Activated CD8-positive, alpha-beta memory T cell treated with anti-CD3 and anti-CD28 coated beads, Interleukin-2, amount 50 U/mL, for 48 hours (primary cell): ENCODE data around the gene TENT4A.

Experiments
- DNase-seq: peaks from one replicate; pipeline ENCODE4 v3.0.0-alpha.2; 2020

TENT4A gene

DNA sequence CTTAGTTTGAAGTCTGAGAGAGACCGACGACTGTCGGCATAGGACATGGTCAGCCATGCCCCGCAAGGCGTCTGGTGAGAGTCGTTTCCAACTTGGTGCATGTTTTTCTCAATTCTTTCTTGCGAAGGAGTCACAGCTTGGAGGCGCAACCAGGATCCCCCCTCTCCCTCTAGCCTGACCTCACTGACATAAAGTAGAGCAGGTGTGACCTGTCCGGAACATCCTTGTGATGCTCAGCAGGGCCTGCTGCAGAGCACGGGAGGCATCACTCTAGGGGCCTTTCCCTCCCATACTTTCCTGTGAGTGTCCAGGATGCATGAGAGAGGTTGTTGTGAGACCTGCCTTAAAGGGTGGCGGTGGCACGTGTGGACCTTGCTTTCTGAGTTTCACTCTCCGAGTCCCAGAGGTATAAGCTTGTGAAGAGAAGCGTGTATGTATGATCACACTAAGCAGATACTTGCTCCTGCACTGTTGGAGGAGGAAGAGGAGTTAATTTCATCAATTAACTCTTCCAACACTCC lies 5.0 kb downstream of the TENT4A start:
- no peak for DNase-seq

DNA sequence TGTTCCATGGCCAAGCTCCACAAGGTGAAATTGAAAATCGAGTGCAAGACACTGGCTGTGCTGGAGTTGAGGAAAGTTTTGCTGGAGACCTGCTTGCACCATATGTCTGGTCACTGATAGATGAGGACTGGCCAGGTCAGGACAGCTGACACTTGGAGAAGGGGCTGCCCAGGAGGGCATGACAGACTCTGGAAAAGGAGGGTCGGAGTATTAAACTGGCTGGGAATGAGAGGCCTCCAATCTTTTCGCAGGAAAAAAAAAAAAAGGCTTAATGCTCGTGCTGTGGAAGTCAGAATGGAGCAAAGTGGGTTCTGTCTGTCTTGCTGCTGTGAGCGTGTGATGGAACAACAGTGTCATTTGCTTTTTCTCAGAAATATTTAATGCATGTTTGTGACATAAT lies 5.5 kb downstream of the TENT4A start:
- DNase-seq, result peak; percentile 22

DNA sequence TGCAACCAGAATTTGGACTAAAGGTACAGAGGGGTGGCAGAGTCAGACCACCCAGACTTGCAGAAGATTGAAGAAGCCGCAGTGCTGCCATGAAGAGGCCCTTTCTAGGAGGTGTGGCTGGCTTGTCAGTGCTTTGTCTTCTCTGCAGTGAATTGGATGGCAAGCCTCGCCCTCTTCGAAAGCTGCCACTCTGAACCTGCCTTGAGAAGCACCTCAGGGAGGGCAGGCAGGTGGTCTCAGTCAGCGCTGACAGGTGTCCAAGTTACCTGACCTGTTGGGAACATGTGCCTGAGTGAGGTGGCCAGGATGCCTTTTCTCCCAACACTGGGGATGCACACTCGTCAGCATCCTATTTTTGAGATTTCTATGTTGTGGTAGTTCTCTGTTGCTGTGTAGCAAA lies 6.2 kb downstream of the TENT4A start:
- DNase-seq, result peak; percentile 42

DNA sequence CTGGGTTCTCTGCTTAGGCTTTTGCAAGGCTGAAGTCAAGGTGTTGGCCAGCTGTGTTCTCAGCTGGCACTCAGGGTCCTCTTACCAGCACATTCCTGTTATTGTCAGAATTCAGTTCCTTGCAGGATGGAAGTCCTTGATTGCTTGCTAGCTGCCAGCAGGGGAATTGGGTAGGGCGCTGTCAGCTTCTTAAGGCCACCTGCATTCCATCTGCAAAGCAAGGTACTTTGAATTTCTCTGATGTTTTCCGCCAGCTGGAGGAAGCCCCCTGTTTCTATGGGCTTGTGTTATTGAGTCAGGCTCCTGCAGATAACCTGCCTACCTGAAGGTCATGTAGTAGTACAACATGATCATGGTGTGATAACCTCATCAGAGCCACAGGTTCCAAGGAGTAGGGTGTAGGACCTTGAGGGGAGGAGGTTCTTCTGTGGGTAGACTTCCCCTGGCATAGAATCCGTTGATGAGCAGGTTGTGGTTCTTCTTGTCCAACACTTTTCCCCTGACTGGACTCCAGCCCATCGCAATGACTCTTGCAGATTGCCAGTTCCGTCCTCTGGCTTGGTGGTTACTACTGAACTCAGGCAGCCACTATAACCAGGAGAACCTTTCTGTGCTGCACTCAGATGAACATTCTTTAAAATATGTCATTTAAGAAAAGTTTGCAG lies 6.8 kb downstream of the TENT4A start:
- DNase-seq, result peak; percentile 41

DNA sequence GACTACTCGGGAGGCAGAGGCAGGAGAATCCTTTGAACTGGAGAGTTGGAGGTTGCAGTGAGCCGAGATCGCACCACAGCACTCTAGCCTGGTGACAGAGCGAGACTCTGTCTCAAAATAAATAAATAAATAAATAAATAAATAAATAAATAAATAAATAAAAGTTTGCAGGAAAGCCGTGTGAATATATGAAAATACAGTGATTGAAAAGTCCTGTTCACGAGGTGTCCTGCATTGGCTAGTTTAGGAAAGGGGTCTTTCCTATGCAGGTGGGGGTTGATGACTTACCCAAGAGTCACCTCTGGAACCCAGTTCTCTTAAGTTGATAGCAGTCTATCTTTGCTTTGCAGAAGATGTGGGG lies 7.3 kb downstream of the TENT4A start:
- no peak for DNase-seq

DNA sequence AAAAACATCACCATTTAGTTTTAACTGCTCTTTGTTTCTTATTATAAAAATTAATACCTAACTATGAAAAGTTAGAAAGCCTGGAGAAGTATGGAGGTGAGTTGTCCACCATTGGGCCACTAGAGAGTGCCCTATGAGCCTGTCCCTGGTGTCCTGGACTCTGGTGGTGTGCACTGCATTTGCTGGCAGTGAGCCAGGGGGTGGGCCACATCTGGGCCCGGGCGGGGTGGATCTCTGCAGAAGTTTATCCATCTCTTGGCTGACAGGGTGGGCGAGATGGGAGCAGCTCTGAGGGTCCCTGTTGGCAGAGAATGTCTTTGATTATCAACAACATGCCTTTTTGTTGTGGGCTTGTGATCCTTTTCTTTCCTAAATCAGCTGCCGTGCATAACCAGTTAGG lies 8.2 kb downstream of the TENT4A start:
- DNase-seq, result peak; percentile 44

DNA sequence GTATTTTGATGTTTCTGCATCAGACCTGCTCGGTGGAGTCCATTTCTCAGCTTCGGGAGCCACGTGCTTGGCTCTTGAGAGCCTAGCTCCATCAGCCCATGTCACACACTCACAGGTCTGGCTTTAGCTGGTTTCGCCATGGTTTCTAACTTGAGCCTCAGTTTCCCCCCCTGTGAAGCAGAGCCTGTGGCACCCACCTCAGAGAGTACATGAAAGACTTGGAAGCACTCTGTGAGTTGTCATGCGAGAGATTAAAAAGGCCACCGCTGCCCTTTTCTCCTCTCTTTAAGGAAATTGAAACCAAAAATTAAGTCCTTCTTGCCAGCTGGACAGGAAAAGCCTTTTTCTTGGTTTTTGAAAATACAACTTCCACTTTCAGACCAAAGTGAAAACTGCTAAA lies 8.8 kb downstream of the TENT4A start:
- DNase-seq, result peak; percentile 29

DNA sequence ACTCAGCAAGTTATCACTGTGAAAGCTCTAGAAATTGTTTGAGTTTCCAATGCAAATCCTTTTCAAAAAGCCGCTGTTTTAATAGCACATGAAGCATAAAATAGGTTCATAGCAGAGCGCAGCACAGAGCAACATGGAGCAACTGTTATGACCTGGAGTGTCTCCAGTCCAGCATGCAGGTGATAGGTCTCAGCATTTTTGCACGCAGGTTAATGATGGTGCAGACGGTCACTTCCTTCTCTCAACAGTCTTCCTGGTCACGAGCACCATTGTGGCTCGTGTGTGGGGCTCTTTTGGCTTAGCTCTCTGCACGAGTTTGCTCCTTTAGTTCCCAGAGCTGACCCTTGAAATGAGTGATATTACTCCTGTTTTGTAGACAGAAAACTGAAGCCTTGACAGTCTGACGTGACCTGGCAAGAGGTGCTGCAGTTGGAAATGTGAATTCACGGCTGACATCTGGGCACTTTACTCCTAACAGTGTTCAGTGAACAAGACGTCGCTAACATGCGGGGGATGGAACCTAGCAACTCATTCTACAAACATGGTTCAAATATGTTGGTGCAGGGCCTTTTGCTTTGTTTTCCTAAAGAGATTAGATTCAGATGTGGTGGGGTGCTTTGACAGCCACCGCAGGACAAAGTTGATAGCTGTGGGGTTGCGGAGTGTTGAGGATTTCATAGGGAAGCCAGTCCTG lies 10.0 kb downstream of the TENT4A start:
- peak; percentile 17 for DNase-seq

DNA sequence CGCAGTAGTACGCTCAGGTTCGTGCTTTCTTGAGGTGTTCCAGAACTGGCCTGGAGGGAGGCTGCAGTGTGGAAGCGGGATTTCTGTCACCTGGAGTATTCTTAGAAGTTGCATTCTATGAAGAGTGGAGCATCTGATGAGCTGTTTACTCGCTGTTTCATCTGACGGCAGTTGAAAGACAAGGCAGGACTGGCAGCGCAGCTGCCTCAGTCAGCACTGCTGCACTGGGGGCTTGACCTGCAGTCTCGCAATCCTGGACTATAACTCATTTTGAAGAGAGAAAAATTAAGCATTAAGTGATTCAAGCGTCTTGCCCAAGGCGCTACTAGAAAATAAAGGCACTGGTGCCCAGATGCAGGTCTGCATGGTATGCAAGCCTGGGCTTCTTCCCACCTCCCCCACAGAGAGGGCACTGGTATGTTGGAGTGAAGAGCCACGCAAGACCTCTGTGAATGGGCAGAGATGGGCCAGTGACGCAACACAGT lies 10.6 kb downstream of the TENT4A start:
- peak; percentile 25 for DNase-seq

DNA sequence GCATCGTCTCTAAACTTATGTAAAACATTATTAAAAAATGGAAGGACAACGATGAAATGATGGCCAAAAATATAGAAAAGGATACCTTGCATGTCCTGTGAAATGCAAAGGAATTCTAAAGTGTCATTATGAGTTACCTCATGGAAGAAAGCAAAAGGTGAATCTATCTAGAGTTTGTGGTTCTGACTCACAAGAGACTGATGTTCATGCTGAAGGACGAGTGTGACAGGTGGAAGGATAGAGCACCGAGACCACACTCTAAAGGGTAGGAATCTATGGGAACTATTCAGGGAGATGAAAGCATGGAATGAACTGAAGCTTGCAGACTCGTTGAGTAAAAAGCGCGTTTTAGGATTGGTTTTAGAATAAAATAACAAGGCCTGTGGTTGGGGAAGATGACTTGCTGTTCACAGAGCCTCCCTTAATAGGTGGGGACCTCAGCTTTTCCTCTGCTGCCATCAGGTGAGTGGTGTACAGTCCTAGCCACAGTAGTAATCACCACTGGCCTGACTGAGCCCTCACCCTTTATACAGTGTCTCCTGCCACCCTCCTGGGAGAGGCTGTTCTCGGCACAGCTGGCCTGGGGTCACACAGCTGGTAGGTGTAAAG lies 11.2 kb downstream of the TENT4A start:
- DNase-seq, result no peak

DNA sequence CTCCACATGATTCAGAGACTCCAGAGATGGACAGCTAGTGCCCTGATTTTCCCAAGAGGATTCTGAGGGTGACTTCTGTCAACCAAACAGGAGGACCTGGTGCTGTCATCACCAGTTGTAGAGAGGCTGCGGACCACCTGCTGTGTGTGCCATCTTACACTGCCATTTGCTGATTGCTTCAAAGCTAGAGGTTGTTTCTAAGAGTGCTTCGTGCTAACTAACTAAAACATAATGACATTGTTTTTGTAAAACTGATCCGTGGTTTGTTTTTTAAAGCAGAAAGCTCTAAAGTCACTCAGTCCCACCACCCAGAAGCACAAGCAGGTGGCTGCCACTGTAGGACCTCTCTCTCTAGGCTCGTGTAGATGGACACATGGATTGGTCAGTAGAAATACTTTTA lies 12.2 kb downstream of the TENT4A start:
- DNase-seq, result no peak

DNA sequence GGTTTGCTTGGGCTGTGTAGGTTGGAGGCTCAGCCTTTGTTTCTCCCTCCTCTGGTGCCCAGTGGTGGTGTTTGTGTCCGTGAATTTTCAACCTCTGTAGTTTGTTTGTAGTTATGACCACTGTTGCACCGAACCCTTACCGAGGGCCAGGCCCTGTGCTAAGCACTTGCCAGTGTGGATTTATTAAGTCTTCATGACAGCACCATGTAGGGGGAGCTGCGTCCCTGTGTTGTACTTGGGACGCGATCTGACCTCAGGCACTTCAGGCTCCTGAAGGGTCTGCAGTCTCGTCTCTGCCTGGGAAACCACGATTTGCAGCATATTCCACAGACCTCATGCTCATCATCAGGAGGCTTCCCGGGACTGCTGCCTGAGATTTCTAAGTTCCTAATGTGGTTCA lies 12.8 kb downstream of the TENT4A start:
- no peak for DNase-seq

DNA sequence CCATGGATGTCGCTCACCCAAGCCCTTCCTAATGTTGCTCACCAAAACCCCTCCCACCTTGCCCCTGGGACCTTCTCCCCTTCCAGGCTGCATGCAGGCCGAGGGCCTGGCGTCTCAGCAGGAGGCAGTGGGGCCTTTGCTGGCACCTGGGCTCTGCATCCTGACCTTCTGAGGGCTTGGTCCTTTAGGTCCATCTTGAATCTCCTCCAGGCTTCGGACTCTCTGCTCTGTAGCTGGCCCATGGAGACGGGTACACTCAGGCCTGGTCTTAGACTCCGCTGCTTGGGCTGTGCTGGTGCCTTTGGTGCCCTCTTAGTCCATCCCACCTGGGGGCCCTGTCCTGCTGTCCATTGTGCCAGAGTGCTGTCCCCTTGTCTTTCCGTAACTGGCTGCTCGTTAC lies 14.0 kb downstream of the TENT4A start:
- no peak for DNase-seq

DNA sequence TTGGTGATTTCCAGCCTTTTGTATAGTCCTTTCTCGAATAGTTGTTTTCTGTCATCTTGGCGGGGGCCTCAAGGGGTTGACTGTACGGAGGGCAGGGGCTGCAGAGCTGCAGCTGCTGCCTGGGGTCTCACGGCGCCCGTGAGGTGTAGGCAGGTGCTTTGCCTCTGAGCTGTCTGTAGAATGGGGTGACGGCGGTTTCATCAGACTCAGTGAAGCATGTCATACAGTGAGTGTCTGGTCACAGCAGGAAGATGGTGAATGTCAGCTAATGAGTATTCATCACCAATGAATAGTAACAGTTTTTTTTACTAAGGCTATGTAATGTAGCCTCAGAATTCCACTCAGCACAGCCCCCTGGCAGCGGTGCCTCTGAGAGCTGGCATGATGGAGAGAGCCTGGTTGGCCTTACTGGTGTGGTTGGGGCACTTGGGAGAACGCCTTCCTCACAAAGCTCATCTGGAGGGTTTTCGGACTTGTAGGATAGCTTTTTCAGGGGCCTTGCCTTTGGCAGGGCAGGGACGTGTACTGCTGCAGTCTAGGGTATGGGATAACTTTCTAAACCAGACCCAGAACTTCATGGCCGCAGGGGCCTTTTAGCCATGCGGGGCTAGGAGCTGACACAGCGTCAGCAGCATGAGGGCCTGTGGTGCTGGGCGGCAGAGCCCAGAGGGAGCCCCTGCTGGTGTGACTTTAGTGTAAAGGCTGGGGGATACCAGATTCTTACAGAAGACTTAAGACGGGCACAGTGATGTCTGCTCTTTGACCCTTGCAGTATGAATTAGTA lies 15.0 kb downstream of the TENT4A start:
- DNase-seq, result no peak

DNA sequence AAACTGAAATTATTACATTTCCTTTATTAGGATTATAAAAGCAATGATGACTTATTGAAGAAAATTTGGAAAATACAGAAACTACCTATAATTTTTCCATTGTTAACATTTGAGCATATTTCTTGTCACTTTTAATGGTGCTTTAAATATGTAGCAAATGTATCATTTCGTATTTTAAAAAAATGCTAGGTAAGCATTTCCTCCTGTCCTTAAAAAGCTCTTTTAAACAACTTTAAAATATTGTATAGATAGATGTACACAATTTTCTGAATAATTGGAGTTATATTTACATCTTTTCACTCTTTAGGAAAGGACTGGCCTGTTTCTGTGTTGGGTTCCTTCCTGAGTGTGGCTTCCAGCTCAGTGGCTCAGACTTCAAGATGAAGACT lies 15.6 kb downstream of the TENT4A start:
- DNase-seq, result no peak

DNA sequence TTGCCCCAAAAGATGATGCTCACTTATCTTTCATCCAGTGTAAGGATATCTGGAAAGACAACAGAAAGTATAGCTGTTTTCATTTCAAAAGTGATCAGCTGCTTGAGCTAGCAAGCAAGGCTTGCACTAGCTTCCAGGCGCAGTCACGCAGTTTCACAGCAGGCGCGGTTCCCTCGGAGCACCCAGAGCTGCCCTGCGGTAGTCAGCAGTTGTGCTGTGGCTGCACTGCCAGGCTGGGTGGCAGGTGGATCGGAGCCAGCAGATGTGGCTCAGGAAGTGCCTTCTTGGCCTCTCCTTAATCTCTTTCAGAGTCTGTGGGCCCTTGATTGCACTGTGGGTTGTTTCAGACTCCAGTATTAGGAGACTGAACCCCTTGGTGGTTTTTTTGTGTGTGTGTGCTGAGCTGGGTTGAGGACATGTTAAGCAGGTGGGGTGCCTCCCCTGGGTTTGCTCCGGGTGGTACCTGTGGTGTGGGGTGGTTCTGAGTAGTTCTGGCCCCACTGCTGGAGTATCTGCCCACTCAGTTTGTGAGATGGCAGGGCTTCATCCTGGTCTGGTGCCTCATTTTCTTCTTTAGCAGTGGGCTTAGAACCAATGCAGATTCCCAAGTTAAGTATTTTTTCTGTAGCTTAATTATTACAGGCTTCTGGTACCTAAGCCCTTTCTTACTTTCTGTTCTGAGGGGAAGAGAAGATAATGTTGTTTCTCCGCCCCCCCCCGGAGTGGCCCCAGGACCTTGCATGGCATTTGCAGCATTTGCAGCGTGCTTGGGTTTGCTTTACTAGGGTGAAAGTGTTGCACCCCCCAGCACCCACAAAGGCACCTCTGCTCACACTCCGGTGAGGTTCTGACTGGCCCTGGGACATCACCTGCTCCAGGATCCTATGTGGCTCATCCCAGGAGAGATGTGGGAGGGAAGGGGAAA lies 16.4 kb downstream of the TENT4A start:
- DNase-seq, result no peak

DNA sequence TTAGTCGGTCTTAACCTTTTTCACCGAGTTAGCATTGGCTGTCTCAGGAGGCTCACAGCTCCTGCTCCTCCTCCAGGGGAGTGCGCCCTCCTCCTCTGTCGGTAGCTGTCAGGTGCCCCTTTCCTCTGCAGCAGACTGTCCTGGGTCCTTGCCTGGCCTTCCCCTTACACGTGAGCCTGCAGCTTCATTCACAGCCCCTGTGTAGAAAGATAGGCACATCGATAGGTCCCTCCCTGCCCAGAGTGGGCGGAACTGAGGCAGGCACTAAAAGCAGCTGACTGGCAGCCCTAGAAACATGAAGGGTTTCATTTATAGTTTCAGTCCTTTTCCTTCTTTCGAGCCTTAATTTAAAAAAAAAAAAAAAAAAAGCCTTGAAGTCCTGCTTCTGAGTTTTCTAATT lies 17.2 kb downstream of the TENT4A start:
- DNase-seq, result no peak

DNA sequence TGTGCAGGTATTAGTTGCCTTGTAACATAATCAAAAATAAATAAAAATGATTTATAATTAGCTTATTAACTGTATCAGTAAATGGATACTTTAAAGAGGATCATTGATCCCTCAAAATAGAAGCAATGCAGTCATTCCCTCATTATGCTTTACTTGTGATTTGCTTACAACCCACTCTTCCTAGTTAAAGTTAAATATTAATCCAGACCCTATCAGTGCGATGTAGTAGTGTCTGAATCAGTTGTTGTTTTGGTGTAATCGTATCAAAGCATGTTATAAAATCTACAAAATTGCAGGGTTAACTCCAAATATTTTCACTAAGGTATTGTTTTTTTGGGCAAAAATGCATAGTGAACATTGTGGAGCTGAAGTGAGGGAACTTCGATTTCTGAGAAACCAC lies 17.6 kb downstream of the TENT4A start:
- no peak for DNase-seq

DNA sequence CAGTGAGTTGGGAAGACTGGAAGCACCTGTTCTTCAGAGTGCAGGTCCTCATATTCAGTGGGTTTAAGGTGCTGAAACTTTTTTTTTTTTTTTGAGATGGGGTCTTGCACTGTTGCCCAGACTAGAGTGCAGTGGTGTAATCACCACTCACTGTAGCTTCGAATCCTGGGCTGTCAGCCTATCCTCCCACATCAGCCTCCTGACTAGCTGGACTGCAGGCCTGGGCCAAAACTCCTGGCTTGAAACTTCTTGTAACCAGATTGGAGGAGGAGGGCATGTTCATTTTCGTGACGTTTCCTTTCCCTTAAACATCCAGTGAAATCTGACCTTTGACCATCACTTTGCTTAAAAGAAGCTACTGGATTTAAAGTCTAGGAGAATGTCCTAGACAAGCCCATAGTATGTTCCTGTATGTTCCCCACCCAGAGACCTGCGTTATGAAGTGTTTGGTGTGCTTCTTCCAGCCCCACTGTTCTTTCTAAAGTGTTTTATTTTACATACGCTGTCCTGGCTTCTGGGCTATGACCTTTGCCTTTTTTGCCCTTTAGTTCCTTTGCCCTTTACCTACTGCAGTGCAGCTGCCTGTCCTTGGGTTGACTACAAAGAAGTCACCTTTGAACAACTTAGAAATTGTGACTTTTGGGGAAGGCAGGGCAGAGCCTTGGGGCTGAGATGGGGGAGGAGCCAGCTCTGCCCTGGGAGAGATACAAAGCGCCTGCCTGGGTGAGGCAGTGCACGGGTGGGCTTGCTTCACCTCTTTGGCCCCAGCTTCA lies 18.4 kb downstream of the TENT4A start:
- no peak for DNase-seq

DNA sequence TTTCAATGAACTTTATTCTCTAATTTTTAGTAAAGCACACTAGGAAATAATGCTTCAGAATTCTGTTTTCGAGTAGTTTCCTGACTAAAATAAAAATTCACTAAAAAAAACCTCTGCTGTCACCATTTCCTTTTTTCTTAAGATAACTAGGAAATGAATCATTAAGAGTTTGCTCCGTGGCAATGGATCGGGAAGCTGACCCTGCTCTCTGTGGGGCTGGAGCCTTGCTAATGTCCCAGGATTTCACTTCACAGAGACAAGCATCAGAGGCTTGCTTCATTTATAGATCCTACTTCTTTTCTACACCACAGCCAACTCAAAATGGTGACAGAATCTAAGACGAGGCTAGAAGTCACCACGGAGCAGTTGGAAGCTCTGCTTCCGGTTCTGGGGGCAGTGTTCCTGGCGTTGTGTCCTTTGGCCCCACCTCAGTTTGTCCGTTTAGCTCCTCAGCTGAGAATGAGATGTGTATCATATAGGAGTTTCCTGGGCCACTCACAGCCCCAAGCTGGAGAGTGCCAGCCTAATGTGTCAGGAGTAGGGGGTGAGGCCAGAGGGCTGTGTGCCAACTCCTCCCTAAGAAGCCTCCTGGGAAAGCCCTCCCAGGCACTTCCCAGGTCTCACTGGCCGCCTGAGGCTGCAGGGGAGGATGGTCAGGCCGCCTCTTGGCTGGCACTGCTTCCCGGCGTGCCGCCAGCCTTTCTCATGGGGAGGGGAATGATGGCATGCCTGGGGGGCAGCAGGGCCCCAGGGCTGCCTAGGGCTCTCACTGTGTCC lies 19.6 kb downstream of the TENT4A start:
- DNase-seq, result peak; percentile 28
